Lung microvascular endothelial cell (primary cell): ENCODE measurements around the gene MYH7B. TPM values are rescaled to one million over a fixed set of nuclear protein-coding genes. Genes with fewer than 3 reads are reported as not detected.

Experiments
- DNase-seq, 2 donors: peaks; one replicate each; pipeline versions ENCODE4 v3.0.0 to v3.0.0-alpha.2; 2010; ENCODE audit warnings: low read depth in 2 of 2
- total RNA-seq: library from RNA; depleted of rRNA; stranded (reverse); fragments of >200 nt; gene quantifications from 2 replicates; pipeline ENCODE4 v1.2.1, GENCODE V29; 2014

The MYH7B gene
- under 0.01 TPM in 2 replicates for total RNA-seq

DNA sequence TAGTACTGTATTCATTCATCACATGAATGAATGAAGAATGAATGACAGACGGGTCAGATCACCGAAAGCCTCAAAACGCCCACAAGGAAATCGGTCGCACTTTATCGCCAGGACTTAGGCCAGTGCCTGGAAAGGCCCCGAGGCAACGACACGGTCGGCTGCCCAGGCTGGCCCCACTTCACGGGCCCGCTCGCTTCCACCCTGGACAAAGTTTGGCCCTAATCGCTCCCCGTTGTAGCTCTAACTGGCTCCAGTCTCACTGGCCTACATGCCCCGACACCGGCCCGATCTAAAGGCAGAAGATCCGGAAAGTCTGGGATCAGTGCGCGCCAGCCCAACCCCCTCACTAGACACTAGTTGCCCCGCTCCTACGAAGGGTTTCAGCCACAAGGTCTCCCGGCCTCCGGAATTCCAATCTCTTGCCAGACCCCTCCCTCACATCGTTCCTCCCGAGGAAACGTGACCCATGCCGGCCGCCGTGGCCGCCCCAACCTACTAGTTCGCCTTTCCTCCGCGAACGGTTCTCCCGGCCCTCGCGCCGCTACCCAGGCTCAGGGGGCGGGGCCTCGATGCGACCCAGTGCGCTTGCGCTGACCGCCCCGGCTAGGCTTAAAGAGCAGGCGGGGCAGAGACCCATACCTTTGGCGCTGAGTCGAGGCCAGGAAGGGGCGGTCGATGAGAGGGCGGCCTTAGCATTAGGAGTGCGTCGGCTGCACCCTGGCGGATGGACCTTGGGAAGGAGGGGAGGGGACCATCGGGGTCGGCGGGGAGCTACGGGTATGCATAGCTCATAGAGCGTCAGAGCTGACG lies at the start of gene MYH7B, which contains the start of gene GSS:
Gene MYH7B, plus strand, starts transcription at position 638 of the 810 bp plus-strand sequence. CDS start 22,138 bp downstream, outside the sequence.
Gene GSS, minus strand, starts transcription at position 576 of the 810 bp plus-strand sequence. CDS start 3,954 bp downstream, outside the sequence.
- peak; percentile 96 to 97 for DNase-seq

DNA sequence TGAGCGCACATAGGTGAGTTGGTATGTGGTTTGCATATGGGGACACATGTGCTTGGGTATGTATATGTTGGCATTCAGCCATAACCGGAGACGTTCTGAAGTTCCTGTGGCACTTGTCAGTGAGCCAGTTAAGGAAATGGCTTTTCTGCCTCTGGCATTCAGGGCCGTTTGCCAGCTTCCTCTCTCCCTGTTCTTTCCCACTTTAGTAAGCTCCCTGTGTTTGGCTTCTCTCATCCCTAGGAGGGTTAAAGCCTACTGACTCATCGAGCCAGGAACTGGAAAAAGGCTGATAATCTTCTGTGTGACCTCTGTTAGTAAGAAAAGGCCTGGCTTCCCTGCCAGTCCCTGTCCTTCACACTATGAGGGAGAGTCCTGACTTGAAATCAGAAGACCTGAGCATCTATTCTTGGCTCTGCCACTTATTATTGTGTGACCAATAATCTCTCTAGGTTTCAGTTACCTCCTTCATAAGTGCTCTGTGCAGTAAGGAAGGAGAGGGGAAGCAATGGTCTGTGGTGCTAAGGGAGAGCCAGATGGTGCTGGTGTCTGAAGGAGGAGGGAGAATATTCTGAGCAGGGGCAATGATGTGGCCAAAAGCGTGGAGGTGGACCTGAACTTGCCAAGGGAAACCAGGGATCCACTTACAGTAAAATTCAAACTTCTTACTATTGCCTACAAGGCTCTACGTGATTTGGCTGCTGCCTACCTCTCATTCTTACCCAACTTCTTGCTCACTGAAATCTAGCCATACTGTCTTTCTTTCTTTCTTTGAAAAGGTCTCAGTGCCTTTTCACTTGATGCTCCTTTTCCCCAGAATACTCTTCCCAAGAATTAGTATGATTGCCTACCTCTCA lies 47.8 kb upstream of the MYH7B start:
- peak; percentile 85 to 92 for DNase-seq

DNA sequence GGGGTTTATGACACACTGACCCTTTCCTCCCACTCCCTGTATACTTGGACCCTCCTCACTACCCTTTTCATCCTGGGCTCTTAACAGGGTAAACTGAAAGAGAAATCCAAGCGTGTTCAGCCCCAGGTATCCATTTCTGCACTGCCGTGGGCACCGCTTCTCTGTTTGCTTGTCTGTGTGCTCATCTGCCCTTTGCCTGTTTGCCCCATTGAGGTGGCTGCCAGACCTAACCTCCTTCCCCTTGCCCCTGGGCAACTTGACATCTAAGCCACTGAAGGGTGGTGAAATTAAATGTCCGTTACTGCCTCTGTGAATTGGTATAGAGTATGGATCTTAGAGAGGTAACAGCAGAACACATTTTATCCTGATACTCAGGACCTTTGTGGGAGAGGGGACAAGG lies 40.5 kb upstream of the MYH7B start:
- DNase-seq = no peak

DNA sequence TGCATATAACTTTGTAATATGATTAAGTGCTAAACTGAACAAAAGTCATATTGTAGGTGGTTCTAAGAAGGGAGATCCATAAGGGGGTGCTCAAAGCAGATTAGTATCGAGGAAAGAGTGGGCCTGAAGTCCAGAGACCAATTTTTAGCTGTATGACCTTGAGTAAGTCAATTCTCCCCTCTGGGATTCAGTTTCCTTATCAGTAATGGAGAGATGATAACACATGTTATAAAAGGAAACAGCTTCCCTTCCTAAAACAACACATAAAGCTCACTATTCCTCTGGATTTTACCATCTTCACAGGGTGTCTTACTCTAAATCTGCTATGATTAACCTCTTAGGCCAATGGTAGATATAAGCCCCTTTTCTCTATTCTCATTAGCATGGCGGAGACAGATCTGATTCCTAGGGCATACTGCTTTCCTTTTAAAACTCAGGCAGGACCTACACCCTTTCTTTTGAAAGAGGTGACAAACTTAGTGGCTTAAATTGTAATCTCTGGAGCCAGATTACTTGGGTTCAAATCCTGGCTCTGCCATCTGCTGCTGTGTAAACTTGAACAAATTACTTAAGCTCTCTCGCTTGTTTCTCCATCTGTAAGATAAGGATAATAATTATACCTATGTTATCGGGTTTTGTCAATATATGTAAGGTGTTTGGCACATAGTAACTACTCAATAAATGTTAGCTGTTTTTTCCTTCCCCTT lies 39.8 kb upstream of the MYH7B start:
- DNase-seq = no peak

DNA sequence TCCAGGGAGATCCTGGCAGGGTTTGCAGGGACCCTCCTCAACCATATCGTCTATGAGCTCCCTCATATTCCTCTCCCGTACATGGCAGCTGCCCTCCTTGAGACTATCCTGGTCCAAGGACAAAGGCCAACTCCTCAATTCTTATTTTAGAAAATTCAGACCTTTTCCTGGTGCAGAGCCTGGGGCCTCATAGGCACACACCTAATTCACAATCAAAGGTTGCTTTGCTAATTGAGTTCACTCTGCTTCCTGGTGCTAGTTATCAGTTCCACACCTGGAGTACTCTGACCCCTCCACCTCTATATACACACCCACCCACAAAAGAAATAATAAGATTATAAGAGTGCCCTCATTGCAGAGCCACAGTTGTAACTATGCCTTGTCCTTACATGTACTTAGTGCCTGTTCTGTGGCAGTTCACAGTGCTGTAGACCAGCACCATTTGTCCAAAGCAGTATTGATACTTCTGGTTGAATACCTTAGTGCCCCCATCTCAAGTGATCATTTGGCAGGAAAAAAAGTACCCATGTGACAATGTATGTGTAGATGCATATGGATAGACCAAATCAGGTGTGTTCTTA lies 38.8 kb upstream of the MYH7B start:
- no peak for DNase-seq

DNA sequence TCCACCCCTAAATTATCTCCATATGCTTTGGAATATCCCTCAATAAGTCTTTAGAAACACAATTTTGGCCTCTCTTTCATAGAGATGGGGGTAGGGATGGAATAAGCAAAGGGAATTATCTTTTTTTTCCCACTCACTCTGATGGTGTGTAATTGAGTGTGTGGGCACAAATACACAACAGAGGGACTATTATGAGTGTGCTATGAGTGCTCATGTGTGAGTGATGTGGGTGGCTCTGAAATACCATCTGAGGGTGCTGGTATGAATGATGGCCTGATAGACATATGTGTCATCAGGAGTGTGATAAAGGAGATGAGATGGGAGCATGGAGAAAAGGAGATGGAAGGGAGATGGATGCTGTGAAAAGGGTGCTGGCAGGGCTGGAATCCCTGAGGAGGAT lies 35.6 kb upstream of the MYH7B start:
- DNase-seq = no peak

DNA sequence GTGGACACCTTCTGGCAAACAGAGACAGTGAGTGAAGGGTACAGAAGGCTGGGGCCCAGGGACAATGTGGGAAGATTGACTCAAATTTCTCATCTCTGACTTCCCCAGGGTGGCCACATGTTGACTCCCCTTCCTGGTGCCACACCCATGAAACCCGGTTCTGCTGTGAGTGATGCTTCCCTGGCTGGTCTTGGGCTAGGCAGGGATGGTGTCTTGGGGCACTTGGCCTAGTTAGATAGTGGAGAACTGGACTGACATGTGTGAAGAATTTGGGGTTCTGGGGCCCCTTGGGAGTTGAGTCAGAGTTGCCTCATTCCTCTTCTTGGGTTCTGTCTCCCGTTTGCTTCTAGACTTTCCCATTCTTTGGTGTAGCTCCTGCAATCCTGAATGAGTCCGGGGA lies 34.2 kb upstream of the MYH7B start:
- no peak for DNase-seq

DNA sequence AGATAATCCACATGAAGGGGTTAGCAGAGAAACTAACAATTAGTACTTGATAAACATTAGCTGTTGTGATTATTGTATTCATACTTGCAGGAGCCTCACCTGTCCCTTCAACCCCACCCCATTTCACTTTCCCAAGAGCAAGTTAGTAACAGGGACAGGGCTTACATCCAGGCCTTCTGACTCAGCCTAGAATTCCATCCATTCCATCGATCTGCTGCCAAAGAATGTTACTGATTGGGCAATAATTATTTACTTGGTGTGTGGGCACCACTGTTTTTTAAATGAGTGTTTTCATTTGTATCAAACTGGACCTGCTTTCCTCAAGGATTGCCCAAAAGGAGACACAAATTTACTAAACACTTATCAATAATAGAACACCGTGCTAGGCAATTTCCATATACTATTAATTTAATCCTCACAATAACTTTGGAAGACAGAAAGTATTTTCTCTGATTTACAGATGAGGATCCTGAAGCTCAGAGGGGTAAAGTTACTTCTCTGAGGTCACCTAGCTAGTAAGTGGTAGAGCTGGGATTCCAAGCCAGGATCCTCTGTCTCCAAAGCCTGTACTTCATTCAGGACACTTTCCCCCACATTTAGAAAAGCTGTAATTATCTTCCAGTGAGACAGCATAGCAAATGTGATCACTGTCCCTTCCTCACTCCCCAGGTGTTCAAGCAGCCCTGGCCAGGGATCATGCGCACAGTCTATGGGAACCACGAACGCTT lies 32.9 kb upstream of the MYH7B start:
- DNase-seq = peak; percentile 25 to 67

DNA sequence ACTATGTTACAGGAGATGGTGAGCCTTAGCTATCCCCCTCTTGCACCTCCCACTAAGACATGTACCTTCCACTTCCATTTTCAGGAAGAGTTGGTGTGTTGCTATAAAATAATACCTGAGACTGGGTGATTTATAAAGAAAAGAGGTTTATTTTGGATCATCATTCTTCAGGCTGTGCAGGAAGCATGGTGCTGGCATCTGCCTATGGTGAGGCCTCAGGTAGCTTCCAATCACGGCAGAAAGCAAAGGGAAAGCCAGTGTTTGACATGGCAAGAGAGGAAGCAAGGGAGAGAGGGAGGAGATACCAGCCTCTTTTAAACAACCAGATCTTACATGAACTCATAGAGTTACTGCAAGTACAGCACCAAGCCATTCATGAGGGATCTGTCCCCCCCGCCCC lies 32.3 kb upstream of the MYH7B start:
- no peak for DNase-seq

DNA sequence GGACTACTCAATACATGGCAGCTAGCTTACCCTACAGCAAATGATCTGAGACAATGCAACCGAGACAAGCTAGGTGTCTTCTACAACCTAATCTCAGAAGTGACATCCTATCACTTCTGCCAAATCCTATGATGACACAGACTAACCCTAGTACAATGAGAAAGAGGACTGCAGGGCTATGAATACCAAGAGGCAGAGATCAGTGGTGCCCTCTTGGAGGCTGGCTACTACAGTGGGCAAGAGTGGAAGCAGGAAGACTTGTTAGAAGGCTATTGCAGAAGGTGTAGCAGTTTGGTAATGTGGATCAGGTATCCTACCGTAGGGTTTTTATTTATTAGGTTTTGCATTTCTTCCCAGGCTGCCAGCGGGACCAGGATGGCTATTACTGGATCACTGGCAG lies 30.3 kb upstream of the MYH7B start:
- no peak for DNase-seq

DNA sequence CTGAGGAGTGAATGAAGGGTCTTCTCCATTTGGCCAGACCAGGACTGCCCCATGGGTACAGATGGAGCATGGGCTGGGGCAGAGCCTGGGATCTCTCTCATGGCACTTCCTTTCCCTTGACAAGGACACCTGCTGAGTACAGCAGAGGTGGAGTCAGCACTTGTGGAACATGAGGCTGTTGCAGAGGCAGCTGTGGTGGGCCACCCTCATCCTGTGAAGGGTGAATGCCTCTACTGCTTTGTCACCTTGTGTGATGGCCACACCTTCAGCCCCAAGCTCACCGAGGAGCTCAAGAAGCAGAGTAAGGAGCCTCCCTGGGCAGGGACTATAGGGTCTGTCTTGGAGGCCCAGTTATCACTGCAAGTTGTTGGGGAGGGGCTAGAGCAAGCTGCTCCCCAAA lies 29.7 kb upstream of the MYH7B start:
- DNase-seq = no peak

DNA sequence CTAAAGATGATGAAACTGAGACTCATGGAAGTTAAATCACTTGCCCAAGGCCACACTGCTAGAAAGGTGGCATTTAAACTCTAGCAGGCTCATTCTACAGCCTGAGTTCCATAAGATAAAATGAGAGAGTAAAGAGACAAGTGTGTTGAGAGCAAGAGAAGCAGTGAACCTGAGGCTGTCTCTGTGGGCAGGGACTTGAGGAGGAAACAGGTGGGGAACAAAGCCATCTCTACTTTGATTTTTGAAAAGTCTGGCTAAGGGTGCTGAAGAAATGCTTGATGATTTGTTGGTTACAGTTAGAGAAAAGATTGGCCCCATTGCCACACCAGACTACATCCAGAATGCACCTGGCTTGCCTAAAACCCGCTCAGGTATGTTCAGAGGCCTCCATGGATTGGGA lies 29.1 kb upstream of the MYH7B start:
- no peak for DNase-seq

DNA sequence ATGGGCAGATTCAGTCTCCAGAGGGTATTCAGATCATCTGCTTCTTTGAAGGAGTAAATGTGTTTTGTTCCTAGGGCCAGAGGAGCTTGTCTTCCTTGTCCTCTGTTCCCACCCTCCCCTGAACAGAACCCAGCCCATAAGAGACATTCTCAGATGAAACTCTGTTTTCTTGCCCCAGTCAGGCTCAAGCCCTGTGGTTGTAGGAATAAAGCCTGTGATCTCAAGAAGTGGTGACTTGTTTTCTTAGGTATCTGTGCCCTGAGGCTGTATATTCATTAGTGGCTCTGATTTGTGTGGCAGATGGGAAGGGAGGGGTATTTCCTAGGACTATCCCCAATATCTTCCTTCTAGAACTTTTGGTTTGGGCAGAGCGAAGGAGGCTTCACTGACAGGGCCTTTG lies 27.9 kb upstream of the MYH7B start:
- no peak for DNase-seq

DNA sequence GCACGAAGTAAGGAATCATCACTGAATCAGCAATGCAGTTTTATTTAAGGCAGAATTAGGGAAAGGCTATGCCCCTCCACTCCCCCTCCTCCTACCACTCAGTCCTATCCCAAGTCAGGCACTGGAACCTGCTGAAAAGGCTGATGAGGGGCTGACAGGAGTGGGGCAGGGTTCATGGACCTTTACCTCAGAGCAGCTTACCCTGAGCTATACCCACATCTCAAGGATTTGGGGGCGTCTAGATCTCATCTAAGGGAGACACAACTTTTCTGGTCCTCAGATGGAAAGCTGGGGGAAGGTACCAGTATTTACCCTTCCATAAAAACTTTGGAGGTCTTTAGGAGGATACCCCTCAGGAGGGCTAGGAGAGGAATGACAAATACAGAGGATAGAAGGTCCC lies 27.3 kb upstream of the MYH7B start:
- DNase-seq = no peak

DNA sequence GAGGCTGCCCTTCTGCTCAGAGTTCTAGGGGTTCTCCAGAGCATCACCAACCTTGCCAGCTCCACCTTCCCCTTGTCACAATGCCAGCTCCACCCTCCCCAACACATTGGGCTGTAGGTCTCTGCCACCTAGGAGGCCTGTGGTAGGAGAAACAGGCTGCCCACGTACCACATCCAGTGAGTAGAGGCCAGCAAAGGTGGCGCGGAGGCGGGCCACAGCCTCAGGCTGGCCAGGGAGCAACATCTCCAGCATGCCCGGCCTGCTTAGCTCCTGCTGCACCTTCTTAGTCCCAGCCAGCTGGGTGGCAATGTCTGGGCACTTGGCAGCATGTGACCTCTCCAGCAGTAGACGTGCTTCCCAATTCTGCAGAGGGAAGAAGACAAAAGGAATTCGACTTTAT lies 23.9 kb upstream of the MYH7B start:
- DNase-seq = no peak

DNA sequence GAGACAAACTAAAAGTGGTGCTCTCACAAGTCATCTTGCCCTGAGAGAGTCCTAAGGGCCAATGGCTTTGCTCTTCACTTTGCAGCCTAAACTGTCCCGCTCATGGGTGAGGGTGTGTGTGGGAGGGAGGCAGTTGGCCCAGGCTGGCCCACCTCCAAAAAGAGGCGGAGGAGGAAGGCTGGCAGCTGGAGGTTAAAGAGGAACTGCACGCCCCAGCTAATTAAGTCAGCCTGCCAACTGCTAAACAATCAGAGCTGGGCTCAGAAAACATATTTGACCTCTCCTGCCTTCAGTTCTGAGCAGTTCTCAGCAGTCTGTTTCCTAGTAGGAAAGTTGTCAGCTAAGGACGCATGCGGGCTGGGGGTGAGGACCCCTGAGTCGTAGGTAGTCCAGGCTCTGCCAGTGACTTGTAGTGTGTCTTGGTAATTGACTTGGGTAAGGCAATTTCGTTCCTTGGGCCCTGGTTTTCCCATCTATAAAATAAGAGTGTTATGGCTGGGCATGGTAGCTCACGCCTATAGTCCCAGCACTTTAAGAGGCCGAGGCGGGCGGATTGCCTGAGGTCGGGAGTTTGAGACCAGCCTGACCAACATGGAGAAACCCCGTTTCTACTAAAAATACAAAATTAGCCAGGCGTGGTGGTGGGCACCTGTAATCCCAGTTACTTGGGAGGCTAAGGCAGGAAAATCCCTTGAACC lies 17.1 kb upstream of the MYH7B start:
- peak; percentile 8 to 51 for DNase-seq

DNA sequence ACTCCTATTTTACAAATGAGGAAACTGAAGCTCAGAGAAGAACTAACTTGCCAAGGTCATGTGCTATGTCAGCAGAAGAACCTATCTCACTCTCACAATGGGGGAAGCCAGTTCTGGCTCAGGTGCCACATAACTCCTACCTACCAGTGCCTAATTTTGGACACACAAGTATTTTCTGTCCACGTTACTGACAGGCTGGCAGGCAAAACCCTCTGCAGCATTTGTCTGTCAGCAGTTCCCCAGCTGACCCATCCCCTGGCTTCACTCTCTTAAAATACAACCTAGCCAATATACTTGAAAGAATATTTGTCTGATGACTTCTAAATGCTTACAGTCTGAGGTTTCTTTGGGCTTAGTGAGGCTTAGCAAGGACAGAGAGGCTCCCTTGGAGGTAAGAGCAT lies 15.6 kb upstream of the MYH7B start:
- DNase-seq = no peak

DNA sequence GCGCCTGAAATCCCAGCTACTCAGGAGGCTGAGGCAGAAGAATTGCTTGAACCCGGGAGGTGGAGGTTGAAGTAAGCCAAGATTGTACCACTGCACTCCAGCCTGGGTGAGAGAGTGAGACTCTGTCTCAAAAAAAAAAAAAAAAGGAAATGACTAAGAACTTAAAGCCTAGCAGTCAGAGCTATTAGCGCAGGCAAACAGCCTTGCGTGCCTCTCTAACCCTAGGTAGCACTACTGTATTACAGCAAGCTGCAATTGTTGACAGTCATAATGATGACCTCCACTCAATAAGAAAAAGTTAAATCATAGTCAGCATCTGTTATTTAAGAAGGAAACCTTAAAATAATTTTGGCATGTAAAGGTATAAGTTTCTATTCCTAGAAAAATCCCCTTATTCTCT lies 14.4 kb upstream of the MYH7B start:
- peak in 1 of 2 donors; percentile 83 for DNase-seq

DNA sequence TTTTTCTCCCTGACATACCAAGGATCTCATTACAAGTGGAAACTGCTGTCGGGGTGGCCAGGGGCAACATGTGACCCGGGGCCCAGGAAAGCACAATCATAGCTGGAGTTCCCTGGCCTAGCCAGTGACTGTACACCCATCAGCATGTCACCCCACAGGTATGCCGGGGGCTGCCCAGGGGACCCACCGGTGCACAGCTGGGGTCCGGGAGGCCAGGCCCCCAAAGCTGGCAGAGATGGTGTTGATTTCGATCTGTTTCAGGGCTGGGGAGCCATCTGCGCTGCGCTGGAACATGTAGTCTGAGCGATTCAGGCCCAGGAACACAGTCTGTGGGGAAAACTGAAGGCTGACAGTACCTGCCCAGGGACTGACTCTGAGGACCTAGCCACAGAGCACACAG lies 13.4 kb upstream of the MYH7B start:
- no peak for DNase-seq
